HG03432 (cell line): ENCODE results near the gene TOM1L2.
A peak's percentile ranks its signal among the peaks of the same experiment; 100 is the strongest.

Source experiments
- ATAC-seq: cut with Tn5 transposase; IDR thresholded peaks from one replicate; pipeline ENCODE4 v1.9.1; 2021; ENCODE audit warnings: mild to moderate bottlenecking, moderate library complexity; ENCODE audit not compliant: unreplicated experiment

Gene TOM1L2

GRCh38 chr17:17851103-17852002 is 120.8 kb downstream of the TOM1L2 start:
- ATAC-seq: no peak

DNA sequence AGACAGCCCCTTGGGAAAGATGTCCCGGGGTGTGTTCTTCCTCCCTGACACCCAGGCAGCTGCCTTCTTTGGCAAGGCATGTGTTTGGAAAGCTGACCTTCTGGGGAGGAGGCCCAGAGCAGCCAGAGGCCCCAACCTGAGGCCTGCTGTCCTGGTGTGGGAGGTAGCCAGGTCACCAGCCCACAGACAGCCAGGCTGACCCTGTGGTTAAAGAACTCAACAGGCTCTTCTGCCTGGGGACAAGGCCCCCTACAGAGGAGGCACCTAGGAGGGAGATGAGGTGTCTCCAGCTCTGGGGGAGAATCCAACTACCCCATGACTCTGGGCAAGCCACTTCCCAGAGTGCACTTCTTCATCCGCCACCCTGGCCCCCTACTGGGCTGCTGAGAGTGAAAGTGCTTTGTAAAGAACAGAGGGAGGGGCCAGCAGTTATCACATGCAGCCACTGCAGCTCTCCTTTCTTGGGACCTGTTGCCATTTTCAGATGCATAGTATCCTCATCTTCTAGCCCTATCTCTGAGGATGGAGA is 122.3 kb downstream of the TOM1L2 start:
- no peak for ATAC-seq

GRCh38 chr17:17849147-17849820 is 122.9 kb downstream of the TOM1L2 start:
- ATAC-seq: peak; percentile 58

GRCh38 chr17:17848311-17849082 is 123.7 kb downstream of the TOM1L2 start:
- ATAC-seq: no peak

DNA sequence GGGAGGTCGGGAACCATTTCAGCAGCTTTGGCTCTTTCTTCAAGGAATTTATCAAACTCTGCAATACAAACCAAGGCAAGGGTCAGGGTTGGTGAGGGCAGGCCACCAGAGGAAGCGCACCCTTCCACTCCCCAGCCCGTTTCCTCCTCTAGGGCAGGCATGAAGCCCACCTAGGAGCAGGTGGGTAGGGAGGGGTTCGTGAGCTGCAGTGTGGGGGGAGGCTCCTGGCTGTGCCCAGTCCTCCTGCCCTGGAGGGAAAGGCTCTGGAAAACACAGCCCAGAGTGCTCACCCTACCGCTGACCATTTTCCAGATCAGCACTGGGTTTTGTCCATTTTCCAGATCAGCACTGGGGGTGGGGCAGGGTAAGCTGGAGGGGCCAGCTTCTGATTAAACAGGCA is 124.5 kb downstream of the TOM1L2 start:
- no peak for ATAC-seq

GRCh38 chr17:17847118-17847689 is 125.0 kb downstream of the TOM1L2 start:
- no peak for ATAC-seq

GRCh38 chr17:17846645-17847044 is 125.6 kb downstream of the TOM1L2 start:
- no peak for ATAC-seq

GRCh38 chr17:17846003-17846402 is 126.2 kb downstream of the TOM1L2 start:
- ATAC-seq: no peak

- no peak for ATAC-seq
These were observed 127.0 kb downstream of the TOM1L2 start for GRCh38 chr17:17845046-17845775.

GRCh38 chr17:17844500-17844899 is 127.7 kb downstream of the TOM1L2 start:
- no peak for ATAC-seq

- no peak for ATAC-seq
These were observed 128.1 kb downstream of the TOM1L2 start for GRCh38 chr17:17844079-17844478.

GRCh38 chr17:17843096-17843495 is 129.1 kb downstream of the TOM1L2 start:
- ATAC-seq: no peak

- ATAC-seq: no peak
These were observed 129.9 kb downstream of the TOM1L2 start for GRCh38 chr17:17842111-17842876.

GRCh38 chr17:17841601-17842025 is 130.6 kb downstream of the TOM1L2 start:
- ATAC-seq: no peak

DNA sequence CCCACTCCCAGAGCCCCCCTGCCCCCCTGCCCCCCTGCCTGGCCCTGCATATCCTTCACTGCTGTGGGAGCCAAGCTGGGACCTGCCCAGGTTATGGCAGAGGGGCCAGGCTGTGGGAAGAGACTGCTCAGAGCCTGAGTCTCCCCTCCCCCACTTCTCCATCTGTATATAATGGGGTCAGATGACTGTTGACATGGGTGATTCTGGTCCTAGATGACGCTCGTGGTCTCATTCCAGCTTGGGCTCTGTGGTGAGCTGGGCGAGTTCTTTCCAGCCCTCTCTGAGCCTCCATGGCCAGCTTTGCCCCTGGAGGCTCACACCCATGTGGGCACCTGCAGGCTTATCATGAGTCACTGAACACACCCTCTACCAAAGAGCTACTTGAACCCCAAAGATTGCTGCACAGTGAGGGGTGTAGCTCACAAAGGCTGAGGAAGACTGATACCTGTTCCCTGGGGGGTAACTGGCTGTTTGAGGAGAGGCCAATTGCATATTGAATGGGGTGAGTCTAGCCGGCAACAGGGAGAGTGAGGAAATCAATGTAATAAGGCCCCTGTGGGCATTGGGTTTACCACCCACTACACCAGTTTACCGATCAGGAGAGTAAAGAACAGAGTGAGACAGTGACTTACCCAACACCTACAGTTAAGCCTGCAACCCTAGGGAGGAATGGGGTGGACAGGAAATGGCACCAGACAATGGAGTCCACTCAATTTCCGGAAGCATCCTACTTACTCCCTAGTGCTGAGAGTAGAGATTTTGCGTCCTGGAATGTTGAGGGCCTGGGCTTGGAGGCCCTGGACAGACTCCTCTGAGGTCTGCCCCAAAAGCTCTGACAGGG is 131.2 kb downstream of the TOM1L2 start:
- ATAC-seq: no peak

DNA sequence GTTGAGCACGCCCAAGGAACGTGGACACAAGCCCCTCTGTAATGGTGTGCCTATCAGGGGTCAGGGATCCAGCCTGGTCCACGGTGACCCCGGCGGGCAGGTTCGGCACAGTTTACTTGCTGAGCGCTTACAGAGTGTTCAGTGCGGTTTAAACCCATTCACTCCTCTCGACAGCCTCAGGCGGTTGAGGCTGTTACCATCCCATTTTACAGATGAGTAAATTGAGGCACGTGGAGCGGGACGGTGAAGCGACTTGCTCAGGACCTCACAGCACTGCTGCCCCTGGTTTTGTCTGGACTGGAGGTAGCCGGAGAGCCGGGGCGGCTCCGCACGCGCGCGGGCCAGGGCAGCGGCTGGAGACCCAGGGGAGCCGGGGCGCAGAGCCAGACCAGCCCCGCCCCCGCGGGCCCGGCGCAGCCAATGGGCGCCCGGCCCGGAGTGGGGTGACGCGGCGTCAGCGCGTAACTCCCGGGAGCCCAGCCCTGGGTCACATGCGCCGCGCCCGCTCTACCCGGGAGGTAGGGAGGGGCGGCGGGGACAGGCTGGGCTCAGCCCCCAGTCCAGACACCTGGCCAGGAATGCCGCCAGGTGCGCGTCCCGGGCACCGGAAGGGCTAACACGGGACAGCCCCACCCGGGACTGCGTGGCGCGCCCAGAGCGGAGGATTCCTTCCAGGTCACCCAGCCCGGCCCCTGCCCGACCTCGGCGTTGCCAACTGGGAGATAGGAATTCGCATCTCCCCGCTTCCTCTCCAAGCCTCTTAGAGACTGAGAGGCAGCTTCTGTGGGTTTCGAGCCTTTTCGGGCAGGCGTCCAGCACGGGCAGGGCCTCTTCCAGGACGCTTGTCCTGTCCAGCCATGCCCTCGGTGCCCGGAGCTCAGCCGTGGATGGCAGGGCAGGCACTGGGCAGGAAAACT is 132.2 kb downstream of the TOM1L2 start:
- peak; percentile 62 for ATAC-seq
